Measurements from ENCODE around the gene FAM236D.
"Not testable (repeated sequence)": the region's sequence is repeated elsewhere in the genome, so short reads cannot be mapped to it uniquely, and the experiment has no call there.

Gene FAM236D

DNA sequence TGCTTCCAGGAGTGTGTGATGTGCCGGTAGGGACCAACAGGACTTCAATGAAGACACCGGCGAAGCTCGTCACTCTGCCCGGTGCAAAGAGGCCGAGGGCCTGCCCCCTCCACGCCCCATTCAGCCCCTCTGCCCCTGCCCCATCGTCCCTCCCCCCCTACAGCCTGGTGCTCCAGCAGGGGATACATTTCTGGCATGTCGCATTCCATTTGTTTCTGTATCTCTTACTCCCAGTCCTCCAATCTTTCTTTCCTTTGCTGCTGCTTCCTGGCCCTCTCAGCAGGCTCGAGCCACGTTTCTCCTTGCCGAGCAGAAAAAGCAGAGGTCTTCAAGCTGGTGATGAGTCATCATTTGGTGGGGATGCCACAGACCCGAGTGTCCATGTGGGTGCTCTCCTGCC is at the start of gene FAM236D:
TSS of gene FAM236D (minus strand) at position 101 of the 400 bp plus-strand sequence. CDS start at position 1, 100 bp downstream.
- TF ChIP-seq GATA3, GATA2 (IDR thresholded peaks at IDR 0.05; ENCODE audit: low read depth, low read length): not testable (repeated sequence)

DNA sequence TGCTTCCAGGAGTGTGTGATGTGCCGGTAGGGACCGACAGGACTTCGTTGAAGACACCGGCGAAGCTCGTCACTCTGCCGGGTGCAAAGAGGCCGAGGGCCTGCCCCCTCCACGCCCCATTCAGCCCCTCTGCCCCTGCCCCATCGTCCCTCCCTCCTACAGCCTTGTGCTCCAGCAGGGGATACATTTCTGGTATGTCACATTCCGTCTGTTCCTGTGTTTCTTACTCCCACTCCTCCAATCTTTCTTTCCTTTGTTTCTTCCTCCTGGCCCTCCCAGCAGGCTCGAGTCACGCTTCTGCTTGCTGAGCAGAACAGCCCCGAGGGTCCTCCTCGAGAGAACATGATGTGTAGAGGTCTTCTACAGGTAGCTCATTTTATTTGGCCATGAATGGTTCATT is 25.4 kb downstream of the FAM236D start, which contains the start of gene FAM236B:
TSS of gene FAM236B (minus strand) at position 101 of the 400 bp plus-strand sequence. CDS start at position 1, 100 bp downstream.
- TF ChIP-seq GATA2, GATA3 (IDR thresholded peaks at IDR 0.05; ENCODE audit: low read depth, low read length): not testable (repeated sequence)

DNA sequence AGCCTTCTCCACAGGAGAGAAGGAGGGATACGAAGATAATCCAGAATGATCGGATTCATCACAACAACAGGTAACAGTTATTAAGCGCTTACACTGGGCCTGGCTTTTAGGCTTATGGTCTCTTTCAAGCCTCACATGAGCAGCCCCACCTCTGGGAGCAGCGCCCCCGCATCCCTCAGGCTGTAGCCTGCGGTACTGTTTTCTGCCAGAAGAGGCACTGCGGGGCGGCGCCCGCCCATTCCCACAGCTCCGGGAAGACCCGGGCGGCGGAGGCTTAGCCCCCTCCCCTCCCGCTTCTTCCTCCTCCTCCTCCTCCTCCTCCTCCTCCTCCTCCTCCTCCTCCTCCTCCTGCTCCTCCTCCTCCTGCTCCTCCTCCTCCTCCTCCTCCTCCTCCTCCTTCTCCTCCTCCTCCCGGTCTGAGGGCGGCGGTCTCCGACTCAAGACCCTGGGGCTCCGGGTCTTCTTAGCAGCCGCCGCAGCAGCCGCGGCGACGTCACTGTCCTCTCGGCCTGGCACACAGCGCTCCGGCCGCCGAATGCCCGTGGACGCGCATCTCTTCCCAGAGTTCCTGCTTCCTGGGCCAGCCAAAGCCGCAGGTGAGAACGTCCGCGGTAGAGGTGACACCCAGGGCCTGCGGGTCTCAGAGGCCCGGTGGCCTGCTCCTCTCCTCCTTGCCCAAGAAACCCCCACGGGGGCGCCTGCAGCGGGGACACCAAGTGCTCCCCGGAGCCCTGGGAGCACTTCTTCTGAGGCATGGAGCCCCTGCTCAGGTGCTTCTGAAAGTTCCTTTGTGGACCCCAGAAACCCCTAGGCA is 31.1 kb downstream of the FAM236D start, which contains the start of gene DMRTC1B:
TSS of gene DMRTC1B (plus strand) at position 238 of the 814 bp plus-strand sequence. CDS start 68,246 bp downstream, outside the sequence.
- TF ChIP-seq GATA3, GATA2 (IDR thresholded peaks at IDR 0.05; ENCODE audit: low read depth, low read length): not testable (repeated sequence)
